ENCODE measurements around the gene CDKN1B.

DNA sequence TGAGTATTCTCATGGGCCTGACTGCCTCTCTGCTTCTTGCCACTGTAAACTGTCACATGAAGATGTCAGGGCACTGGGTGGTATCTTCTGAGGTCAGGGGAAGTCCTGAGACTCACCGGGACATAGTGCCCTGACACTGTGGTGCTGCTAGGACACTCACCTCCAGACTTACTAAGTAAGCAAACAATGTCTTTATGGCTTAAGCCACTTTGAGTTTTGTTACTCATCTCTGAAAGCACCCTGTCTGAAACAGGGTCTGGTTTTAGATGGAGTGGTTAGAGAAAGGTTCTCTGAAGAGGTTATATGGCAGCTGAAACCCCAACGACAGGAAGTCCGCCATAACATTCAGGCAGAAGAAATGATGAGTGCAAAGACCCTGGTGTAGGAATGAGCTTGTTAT is 43.9 kb upstream of the CDKN1B start:
- TF ChIP-seq, protein P1, sequence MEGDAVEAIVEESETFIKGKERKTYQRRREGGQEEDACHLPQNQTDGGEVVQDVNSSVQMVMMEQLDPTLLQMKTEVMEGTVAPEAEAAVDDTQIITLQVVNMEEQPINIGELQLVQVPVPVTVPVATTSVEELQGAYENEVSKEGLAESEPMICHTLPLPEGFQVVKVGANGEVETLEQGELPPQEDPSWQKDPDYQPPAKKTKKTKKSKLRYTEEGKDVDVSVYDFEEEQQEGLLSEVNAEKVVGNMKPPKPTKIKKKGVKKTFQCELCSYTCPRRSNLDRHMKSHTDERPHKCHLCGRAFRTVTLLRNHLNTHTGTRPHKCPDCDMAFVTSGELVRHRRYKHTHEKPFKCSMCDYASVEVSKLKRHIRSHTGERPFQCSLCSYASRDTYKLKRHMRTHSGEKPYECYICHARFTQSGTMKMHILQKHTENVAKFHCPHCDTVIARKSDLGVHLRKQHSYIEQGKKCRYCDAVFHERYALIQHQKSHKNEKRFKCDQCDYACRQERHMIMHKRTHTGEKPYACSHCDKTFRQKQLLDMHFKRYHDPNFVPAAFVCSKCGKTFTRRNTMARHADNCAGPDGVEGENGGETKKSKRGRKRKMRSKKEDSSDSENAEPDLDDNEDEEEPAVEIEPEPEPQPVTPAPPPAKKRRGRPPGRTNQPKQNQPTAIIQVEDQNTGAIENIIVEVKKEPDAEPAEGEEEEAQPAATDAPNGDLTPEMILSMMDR (IDR thresholded peaks at IDR 0.05), result no peak
- no peak for TF ChIP-seq POLR2A (IDR thresholded peaks at IDR 0.05; ENCODE audit: low read depth)
